ENCODE measurements around the gene DDHD1.

GRCh38 chr14:53034036-53034435 is 119.1 kb downstream of the DDHD1 start:
- TF ChIP-seq, protein P1, sequence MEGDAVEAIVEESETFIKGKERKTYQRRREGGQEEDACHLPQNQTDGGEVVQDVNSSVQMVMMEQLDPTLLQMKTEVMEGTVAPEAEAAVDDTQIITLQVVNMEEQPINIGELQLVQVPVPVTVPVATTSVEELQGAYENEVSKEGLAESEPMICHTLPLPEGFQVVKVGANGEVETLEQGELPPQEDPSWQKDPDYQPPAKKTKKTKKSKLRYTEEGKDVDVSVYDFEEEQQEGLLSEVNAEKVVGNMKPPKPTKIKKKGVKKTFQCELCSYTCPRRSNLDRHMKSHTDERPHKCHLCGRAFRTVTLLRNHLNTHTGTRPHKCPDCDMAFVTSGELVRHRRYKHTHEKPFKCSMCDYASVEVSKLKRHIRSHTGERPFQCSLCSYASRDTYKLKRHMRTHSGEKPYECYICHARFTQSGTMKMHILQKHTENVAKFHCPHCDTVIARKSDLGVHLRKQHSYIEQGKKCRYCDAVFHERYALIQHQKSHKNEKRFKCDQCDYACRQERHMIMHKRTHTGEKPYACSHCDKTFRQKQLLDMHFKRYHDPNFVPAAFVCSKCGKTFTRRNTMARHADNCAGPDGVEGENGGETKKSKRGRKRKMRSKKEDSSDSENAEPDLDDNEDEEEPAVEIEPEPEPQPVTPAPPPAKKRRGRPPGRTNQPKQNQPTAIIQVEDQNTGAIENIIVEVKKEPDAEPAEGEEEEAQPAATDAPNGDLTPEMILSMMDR (conservative IDR thresholded peaks at IDR 0.05; ENCODE audit: low read depth, low read length), result no peak
- no peak for TF ChIP-seq EZH2 (IDR thresholded peaks at IDR 0.05; ENCODE audit: low read length, unreplicated experiment)
- no peak for TF ChIP-seq EZH2phosphoT487 (IDR thresholded peaks at IDR 0.05; ENCODE audit: borderline replicate concordance, low read length)
